Measurements from ENCODE around the gene ZSCAN18. TPM values are rescaled to one million over a fixed set of nuclear protein-coding genes. Genes with fewer than 3 reads are reported as not detected.

The ZSCAN18 gene
- total RNA-seq, 3 donors from 2014 or later, result 7.6 to 11.7 (median 9.5) TPM

DNA sequence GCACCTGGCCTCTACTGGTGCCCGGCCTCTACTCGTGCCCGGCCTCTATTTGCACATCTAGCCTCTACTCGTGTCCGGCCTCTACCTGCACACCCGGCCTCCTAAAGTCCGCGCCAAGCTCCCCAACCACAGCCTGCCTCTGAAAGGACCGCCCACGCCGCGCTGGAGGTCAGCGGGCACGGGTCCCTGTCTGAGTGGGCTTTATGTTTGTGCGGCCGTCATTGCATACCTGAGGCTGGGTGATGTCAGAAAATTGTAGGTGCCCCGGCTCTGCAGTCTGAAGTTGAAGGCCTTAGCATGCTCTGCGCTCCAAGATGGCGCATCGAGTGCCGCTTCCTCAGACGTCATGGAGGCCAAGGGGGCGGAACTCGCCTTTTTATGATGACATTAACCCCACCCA lies 37.8 kb downstream of the ZSCAN18 start:
- Mint-ChIP-seq H3K27me3 (ENCODE audit: low read depth) (peaks cover 27% of the 10 kb centered on the region), H3K9me3 (peaks cover 38% of the 10 kb centered on the region), H3K4me1 (ENCODE audit: low read depth) (peaks cover 3% of the 10 kb centered on the region), H3K4me3 (no peak overlapping the region), H3K36me3 (ENCODE audit: insufficient read depth) (peaks cover 11% of the 10 kb centered on the region)
- no peak for DNase-seq
- ATAC-seq, result no peak

DNA sequence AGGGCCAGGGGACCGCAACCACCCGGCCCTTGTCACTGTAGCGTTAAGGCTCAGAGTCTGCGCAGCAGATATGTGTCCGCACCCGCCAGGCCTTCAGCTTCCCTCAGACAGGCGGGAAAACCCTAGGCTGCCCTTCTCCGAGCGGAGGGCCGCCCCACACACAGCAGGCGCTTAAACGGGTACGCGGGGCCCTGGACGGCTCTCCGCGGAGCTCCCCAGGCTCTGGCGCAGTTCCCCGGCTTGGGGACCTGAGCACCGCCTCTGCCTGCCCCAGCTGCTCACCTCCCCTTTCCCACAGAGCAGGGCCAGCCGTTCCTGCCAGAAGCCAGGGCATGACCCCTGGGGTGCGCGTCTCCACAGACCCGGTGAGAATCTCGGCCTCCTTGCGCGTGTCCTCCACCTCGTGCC lies 38.4 kb downstream of the ZSCAN18 start:
- peaks cover 28% of the 10 kb centered on the region for H3K27me3 Mint-ChIP-seq (ENCODE audit: low read depth)
- DNase-seq (no peak), ATAC-seq (peak in 1 of 2 donors; percentile 16)
- H3K36me3 Mint-ChIP-seq (ENCODE audit: insufficient read depth), result peaks cover 11% of the 10 kb centered on the region
- H3K9me3 Mint-ChIP-seq, result peaks cover 35% of the 10 kb centered on the region
- peaks cover 3% of the 10 kb centered on the region for H3K4me1 Mint-ChIP-seq (ENCODE audit: low read depth)
- H3K4me3 Mint-ChIP-seq, result no peak overlapping the region

DNA sequence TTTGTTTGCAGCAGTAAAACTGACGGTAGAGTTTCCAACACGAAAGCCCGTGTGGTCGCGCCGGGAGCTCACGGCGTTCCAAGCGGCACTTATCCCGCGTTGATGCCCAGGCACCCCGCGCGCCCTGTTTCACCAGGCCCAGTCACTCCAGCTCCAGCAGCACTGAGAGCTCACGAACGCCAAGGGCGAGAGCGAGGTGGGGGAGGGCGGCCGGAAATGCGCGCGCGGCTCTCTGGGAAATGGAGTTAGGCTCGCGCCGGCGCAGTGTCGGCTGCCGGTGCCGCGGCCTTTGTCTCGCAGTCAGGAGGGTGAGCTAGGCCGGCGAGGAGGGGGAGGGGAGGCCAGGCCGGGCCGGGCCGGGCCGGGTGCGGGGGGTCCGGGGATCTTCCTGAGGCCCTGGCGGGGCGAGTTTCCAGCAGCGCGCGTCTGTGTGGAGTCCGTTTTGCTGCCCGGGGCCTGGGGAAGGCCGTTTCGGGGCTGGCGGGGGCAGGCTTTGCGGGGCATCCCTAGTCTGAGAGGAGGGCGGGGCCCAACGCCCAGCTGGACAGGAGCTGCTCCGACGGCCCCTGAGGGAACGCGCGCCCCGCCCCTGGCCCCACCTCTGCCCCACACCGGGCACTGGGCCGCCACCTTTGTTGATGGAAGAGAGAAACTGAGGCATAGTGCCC lies 38.9 kb downstream of the ZSCAN18 start, which contains the start of gene ZNF135:
ZNF135 (plus strand) TSS at position 280 of the 668 bp plus-strand sequence. CDS start 721 bp downstream, outside the sequence.
- Mint-ChIP-seq H3K27me3 (ENCODE audit: low read depth) (peaks cover 28% of the 10 kb centered on the region), H3K36me3 (ENCODE audit: insufficient read depth) (peaks cover 11% of the 10 kb centered on the region), H3K9me3 (peaks cover 38% of the 10 kb centered on the region), H3K4me3 (peak within 1 kb of the TSS; percentile 64), H3K4me1 (ENCODE audit: low read depth) (peaks cover 3% of the 10 kb centered on the region)
- ATAC-seq (peak; percentile 86 to 88), DNase-seq (peak; percentile 47)

DNA sequence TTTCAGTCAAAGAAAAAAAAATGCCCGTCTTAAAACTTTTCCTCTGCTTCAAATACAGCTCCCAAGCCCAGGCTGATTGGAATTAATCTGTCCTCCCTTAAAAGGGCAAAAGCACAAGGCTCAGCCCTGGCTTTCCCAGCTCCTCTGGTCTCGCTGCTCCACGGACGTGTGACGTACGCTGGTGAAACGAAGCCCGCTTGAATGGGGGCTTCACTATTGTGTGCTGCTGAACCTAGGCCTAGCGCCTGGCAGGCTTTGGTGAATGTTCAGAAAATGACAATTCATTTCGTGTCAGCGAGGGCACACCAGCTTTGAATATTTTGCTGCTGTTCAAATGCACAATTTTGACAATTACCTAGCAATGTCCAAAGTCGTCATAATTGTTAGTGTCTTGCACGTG lies 39.6 kb downstream of the ZSCAN18 start:
- ATAC-seq (no peak), DNase-seq (no peak)
- Mint-ChIP-seq H3K9me3 (peaks cover 31% of the 10 kb centered on the region), H3K4me3 (peak overlapping the region; percentile 64), H3K4me1 (ENCODE audit: low read depth) (peaks cover 3% of the 10 kb centered on the region), H3K27me3 (ENCODE audit: low read depth) (peaks cover 28% of the 10 kb centered on the region), H3K36me3 (ENCODE audit: insufficient read depth) (peaks cover 8% of the 10 kb centered on the region)

DNA sequence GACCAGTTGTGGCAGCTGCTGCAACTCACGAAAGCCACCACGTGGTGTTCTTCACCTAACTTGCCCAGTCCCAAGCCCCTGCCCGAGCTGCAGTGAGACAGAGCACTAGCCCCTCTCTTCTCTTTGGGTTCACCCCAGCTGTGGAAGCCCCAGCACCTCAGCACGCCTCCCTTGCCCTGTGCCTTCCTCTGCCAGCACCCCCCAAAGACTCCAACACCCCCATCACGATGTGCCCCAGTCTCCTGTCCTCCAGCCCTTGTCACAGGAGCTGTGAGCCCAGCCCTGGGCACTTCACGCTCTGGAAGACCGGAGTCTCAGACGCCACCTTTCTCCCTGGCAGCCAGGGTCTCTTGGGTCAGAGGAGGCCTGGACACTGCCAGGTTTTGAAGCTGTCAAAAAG lies 41.2 kb downstream of the ZSCAN18 start:
- DNase-seq (no peak), ATAC-seq (no peak)
- H3K9me3 Mint-ChIP-seq, result peaks cover 30% of the 10 kb centered on the region
- peaks cover 3% of the 10 kb centered on the region for H3K4me1 Mint-ChIP-seq (ENCODE audit: low read depth)
- H3K36me3 Mint-ChIP-seq (ENCODE audit: insufficient read depth), result peaks cover 6% of the 10 kb centered on the region
- H3K27me3 Mint-ChIP-seq (ENCODE audit: low read depth), result peaks cover 28% of the 10 kb centered on the region
- no peak overlapping the region for H3K4me3 Mint-ChIP-seq

DNA sequence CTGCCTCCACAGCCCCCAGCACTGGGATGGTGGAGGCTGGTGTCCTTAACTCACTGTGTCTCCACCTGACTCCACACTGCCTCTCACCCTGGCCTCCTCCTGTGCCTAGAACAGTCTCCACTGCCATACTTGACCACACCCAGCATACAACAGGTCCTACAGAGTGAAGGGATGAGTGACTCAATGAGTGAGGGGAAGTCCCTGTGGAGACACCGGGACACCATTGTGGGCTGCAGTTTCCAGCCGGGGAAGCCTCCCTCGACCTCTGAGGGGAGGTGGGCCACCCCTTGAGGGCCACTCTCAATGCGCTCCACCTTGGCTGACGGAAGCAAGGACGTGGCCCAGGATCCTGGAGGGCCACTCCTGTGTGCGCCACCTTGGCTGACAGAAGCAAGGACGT lies 41.8 kb downstream of the ZSCAN18 start:
- no peak for DNase-seq
- no peak for ATAC-seq
- Mint-ChIP-seq H3K4me1 (ENCODE audit: low read depth) (peaks cover 3% of the 10 kb centered on the region), H3K27me3 (ENCODE audit: low read depth) (peaks cover 28% of the 10 kb centered on the region), H3K9me3 (peaks cover 31% of the 10 kb centered on the region), H3K4me3 (no peak overlapping the region), H3K36me3 (ENCODE audit: insufficient read depth) (peaks cover 6% of the 10 kb centered on the region)

DNA sequence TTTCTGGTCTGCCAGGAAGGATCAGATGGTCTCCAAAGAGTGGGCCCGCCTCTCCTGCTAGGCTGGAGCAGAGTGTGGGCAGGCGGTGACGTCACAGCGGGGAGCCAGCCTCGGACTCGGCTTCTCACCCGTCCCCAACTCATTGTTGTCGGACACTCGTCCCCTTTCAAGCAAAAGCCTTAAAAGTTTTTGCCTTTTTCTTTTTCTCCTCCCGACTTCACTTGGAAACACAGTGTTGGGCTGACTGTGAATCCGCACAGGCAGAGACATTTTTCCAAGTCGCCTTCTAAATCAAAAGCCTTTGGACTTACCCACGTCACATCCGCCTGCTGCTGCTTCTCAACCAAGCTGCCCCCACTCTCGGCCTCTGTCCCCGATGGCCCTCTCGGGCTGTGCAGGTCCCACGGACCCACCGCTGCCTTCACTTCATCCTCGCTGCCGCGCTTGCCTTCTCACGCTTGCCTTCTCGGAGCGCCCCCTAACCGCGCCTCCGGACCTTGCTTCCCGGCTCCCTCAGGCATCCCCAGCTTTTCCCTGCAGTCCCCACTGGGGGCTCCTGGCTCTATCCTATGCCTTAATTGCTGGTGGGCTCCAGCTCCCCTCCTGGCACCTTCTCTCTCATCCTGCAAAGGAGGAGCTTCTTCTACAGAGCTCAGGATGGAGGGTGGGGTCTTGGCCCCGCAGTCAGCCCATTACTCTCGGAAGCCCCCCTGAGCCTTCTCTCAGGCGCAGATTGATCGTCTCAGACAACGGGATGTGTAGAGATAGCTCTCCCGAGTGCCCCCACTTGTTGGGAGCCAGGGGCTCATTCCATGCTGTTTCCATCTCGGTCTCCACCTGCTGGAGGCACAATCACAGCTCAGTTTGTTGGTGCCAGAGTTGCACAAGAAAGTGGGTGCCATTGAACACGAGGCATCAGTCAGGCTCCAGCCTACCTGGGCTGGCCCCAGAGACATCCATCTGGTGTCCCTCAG lies 42.8 kb downstream of the ZSCAN18 start:
- peaks cover 3% of the 10 kb centered on the region for H3K4me1 Mint-ChIP-seq (ENCODE audit: low read depth)
- peaks cover 34% of the 10 kb centered on the region for H3K9me3 Mint-ChIP-seq
- no peak for ATAC-seq
- H3K36me3 Mint-ChIP-seq (ENCODE audit: insufficient read depth), result peaks cover 6% of the 10 kb centered on the region
- DNase-seq, result no peak
- no peak overlapping the region for H3K4me3 Mint-ChIP-seq
- H3K27me3 Mint-ChIP-seq (ENCODE audit: low read depth), result peaks cover 28% of the 10 kb centered on the region

DNA sequence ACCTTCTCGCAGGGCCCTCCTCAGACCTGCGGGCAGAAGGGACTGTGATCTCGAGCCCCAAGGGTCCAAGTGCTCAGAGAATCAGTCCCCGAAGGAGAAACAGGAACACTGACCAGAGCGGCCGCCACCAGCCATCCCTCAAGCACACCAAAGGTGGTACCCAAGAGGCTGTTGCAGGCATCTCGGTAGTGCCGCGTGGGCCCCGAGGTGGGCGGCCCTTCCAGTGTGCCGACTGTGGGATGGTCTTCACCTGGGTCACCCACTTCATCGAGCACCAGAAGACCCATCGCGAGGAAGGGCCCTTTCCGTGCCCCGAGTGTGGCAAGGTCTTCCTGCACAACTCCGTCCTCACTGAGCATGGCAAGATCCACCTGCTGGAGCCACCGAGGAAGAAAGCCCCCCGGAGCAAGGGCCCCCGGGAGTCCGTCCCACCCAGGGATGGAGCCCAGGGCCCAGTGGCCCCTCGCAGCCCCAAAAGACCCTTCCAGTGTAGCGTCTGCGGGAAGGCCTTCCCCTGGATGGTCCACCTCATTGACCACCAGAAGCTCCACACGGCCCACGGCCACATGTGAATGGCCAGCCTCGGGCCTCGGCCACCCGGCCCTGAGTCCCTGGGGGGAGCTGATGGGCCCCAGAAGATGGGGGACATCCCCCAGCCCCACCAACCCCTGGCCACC lies 44.4 kb downstream of the ZSCAN18 start:
- Mint-ChIP-seq H3K4me1 (ENCODE audit: low read depth) (no peaks in the 10 kb centered on the region), H3K4me3 (no peak overlapping the region), H3K27me3 (ENCODE audit: low read depth) (peaks cover 20% of the 10 kb centered on the region), H3K9me3 (peaks cover 43% of the 10 kb centered on the region), H3K36me3 (ENCODE audit: insufficient read depth) (peaks cover 8% of the 10 kb centered on the region)
- DNase-seq (no peak), ATAC-seq (no peak)

DNA sequence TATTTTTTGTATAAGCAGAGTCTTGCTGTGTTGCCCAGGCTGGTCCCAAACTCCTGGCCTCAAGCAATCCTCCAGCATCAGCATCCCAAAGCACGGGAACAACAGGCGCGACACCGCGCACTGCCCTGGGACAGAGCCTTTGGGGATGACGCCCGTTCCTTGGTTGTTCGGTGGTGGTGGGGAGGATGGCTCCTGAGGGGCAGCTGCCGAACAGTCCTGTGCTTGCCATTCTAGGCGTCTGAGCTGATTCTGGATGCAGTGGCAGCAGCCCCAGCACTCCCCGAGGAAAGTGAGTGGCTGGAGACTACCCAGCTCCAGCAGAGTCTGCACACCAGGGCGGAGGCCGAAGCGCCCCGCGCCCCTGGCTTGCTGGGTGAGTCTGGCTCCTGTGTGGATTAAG lies 45.8 kb downstream of the ZSCAN18 start:
- Mint-ChIP-seq H3K4me1 (ENCODE audit: low read depth) (no peaks in the 10 kb centered on the region), H3K36me3 (ENCODE audit: insufficient read depth) (peaks cover 8% of the 10 kb centered on the region), H3K9me3 (peaks cover 39% of the 10 kb centered on the region), H3K4me3 (no peak overlapping the region), H3K27me3 (ENCODE audit: low read depth) (peaks cover 15% of the 10 kb centered on the region)
- DNase-seq (no peak), ATAC-seq (no peak)

DNA sequence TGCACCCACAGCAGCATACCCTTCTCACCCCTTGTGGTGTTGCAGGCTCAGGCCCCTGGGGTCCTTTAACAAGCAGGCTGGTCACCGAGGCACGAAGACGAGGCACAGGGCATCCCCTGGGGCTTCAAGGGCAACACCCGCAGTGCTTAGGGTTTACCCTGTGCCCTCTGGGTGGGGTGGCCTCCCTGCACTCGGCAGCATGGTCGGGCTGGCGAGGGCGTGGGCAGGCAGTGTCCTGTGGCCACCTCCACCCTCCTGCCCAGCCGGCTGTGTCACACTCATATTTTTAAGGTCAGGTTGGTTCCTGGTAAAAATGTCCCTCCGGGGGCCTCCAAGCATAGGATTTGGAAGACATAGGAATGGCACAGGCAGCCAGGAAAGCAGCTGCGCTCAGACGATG lies 50.4 kb downstream of the ZSCAN18 start:
- peaks cover 2% of the 10 kb centered on the region for H3K36me3 Mint-ChIP-seq (ENCODE audit: insufficient read depth)
- no peaks in the 10 kb centered on the region for H3K4me1 Mint-ChIP-seq (ENCODE audit: low read depth)
- DNase-seq (no peak), ATAC-seq (no peak)
- no peak overlapping the region for H3K4me3 Mint-ChIP-seq
- H3K9me3 Mint-ChIP-seq, result peaks cover 47% of the 10 kb centered on the region
- no peaks in the 10 kb centered on the region for H3K27me3 Mint-ChIP-seq (ENCODE audit: low read depth)

DNA sequence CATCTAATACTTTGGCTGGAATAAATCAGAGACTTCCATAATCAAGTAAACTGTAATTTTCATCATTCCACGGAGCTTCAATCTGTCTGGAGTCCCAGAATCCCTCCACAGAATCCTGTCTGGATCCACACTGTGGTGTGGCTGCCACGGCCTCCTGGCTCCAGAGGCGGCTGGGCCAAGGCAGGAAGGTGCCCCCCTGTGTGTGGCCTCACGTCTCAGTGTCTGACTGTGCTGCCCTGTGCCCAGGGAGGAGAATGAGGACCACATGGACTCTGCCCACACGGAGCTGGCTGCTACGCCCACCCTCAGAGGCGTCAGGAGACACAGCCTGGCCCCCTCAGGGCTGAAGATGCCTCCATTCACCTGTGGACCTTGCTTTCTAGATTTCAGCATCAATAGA lies 51.2 kb downstream of the ZSCAN18 start:
- no peaks in the 10 kb centered on the region for H3K27me3 Mint-ChIP-seq (ENCODE audit: low read depth)
- DNase-seq (no peak), ATAC-seq (no peak)
- peaks cover 2% of the 10 kb centered on the region for H3K36me3 Mint-ChIP-seq (ENCODE audit: insufficient read depth)
- no peaks in the 10 kb centered on the region for H3K4me1 Mint-ChIP-seq (ENCODE audit: low read depth)
- no peak overlapping the region for H3K4me3 Mint-ChIP-seq
- H3K9me3 Mint-ChIP-seq, result peaks cover 45% of the 10 kb centered on the region

DNA sequence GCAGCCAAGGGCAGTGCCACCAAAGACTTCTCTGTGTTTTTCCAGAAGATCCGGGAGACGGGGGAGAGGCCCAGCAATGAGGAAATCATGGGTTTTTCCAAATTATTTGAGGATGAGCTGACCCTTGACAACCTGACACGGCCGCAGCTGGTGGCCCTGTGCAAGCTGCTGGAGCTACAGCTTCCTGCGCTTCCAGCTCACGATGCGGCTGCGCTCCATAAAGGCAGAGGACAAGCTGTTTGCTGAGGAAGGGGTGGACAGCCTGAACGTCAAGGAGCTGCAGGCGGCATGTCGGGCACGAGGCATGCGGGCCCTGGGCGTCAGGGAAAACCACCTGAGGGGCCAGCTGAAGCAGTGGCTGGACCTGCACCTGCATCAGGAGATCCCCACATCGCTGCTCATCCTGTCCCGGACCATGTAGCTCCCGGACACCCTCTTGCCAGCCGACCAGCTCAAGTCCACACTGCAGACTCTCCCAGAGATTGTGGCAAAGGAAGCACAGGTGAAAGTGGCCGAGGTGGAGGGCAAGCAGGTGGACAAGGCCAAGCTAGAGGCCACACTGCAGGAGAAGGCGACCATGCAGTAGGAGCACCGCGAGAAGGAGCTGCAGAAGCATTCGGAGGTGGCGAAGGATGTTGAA lies 52.5 kb downstream of the ZSCAN18 start:
- Mint-ChIP-seq H3K27me3 (ENCODE audit: low read depth) (no peaks in the 10 kb centered on the region), H3K4me3 (no peak overlapping the region), H3K9me3 (peaks cover 34% of the 10 kb centered on the region), H3K36me3 (ENCODE audit: insufficient read depth) (peaks cover 2% of the 10 kb centered on the region), H3K4me1 (ENCODE audit: low read depth) (no peaks in the 10 kb centered on the region)
- ATAC-seq (no peak), DNase-seq (no peak)

DNA sequence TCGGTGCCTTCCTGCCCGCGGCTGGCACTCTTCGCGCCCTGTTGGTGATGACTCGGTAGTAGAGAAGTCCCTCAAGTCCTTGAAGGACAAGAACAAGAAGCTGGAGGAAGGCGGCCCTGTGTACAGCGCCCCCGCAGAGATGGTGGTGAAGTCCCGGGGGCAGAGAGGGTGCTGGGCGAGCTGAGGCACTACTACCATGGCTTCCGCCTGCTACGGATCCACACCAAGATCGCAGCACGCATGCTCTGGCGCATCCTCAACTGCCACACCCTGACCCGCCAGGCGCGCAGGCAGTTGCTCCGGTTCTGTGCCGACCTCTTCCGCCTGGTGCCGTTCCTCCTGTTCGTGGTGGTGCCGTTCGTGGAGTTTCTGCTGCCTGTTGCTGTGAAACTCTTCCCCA lies 53.1 kb downstream of the ZSCAN18 start:
- no peak overlapping the region for H3K4me3 Mint-ChIP-seq
- H3K36me3 Mint-ChIP-seq (ENCODE audit: insufficient read depth), result peaks cover 2% of the 10 kb centered on the region
- H3K9me3 Mint-ChIP-seq, result peaks cover 32% of the 10 kb centered on the region
- DNase-seq (no peak), ATAC-seq (no peak)
- H3K4me1 Mint-ChIP-seq (ENCODE audit: low read depth), result no peaks in the 10 kb centered on the region
- H3K27me3 Mint-ChIP-seq (ENCODE audit: low read depth), result no peaks in the 10 kb centered on the region

DNA sequence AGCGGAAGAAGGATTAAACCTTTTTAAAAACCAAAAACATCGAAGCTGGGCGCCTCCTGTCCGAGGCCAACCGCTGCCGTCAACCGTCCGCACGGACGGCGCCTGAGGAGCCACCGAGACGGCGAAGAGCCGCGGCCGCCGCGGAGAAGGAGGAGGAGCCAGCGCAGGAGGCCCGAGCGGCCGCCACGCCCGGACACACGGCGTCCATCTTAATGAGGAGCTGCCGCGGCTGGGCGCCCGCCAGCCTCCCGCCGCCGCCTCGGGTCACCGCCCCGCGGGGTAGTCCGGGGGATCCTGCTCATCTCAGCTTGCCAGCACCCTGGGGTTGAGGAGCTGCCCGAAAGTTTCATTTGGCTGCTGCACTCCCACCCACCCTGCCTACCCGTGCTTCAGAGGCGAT lies 53.6 kb downstream of the ZSCAN18 start:
- H3K4me3 Mint-ChIP-seq, result no peak overlapping the region
- ATAC-seq, result no peak
- H3K36me3 Mint-ChIP-seq (ENCODE audit: insufficient read depth), result peaks cover 2% of the 10 kb centered on the region
- no peaks in the 10 kb centered on the region for H3K4me1 Mint-ChIP-seq (ENCODE audit: low read depth)
- no peak for DNase-seq
- H3K9me3 Mint-ChIP-seq, result peaks cover 27% of the 10 kb centered on the region
- no peaks in the 10 kb centered on the region for H3K27me3 Mint-ChIP-seq (ENCODE audit: low read depth)
